Erythroblast (primary cell): Measurements from ENCODE around the gene MTCL3.

Experiments used
- DNase-seq, 2 experiments: peaks; one replicate each; lab custom pipeline; 2025; lab: John Stamatoyannopoulos, UW
- GATA1 ChIP-seq: IDR thresholded peaks from 2 replicates; pipeline ENCODE4 v1.6.1; 2011; ENCODE audit warnings: low read depth, mild to moderate bottlenecking, control low read depth, low read length, moderate library complexity
- POLR2A ChIP-seq: IDR thresholded peaks from 2 replicates; pipeline ENCODE4 v1.6.1; 2011; ENCODE audit warnings: mild to moderate bottlenecking, low read length

MTCL3 gene

DNA sequence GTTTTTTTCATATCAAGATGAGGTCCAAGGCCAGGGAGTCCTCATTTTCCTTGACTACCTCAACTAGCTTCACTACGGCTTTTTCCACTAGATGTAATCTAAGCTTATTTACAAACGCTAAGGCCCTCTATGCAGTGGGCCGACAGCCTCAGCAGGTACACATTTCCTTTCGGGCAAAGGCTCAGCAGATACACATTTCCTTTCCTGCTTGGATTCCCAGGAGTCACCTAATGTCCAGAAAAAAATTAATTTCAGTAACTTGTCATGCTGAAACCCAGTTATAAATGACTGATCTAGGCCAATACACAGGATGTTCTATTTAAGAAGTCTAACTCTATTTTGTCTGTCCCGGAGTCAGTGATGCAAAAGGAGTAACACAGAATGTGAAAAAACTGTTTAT lies 52.7 kb downstream of the MTCL3 start:
- no peak for TF ChIP-seq GATA1
- no peak for TF ChIP-seq POLR2A
- DNase-seq: no peak

DNA sequence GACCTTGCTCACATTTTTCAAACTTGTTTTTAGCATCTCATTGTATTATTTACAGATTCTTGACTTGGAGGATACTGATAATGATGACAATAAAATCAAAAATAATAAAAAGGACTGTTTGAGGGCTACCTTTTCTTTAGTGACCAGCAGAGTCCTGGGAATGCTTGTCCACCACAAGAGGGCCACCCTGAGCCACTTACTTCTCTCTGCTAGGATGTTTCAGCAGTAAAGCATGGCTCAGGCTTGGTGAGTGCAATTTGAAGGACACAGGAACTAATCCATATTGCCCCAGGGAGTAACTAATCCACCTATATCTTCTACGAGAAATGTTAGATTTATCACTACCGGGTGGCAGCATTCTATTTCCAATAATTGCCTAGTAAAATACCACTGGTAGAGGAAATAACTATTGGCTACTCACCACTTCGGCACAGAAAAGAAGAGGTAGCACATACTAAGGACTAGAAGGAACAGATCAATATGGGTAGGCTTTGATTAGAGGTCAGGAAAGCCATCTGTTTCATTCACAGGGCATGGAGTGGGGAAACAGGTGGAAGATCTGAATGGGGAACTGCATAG lies 54.2 kb downstream of the MTCL3 start:
- peak; percentile 29 to 55 for DNase-seq
- TF ChIP-seq GATA1 (no peak), POLR2A (no peak)

DNA sequence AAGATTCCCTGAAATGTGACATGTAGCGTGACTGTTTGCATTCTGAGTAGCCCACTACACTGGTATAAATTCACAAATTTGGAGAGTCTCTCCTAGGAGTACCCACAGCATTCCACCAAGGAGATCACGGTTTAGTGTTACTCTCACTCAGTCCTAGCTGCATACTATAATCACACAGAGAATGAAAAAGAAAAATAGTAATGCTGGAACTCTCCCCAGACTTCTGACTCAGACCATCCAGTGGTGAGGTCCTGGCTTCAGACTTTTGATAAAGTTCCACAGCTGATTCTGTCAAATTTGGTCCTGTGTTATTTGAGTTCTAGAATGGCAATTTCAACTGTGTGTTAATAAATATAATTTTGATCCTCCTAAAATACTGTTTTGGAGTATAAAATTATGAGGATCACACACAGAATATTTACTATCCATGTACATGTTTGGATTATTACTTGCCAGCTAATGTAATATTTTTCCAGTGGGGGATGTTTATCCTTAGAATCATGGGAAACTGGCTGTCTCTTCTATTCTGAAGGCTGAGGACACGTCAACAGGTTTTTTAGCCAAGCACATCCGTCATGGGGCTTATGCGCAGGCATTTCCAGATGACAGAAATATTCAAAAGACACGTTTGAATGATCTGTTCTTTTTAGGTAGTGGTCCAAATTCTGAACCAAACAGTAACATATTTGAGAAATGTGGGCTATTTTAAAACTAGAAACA lies 54.8 kb downstream of the MTCL3 start:
- TF ChIP-seq POLR2A (no peak), GATA1 (no peak)
- no peak for DNase-seq

DNA sequence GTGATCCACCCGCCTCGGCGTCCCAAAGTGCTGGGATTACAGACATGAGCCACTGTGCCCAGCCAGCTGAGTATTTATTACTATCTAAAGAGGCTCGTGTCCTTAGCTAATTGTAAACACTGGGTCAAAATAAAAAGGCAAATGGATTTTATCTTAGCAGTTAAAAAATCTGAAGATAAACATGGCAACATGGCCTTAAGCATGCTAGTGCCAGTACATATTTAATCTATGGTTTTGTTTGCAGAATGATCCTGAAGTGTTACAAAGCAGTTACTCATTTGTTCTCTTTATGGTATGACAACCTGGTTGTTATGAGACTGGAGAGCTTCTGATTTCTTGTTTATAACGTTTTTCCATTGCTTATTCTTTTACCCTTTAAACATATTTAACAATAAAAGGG lies 56.1 kb downstream of the MTCL3 start:
- TF ChIP-seq POLR2A: no peak
- no peak for TF ChIP-seq GATA1
- no peak for DNase-seq

DNA sequence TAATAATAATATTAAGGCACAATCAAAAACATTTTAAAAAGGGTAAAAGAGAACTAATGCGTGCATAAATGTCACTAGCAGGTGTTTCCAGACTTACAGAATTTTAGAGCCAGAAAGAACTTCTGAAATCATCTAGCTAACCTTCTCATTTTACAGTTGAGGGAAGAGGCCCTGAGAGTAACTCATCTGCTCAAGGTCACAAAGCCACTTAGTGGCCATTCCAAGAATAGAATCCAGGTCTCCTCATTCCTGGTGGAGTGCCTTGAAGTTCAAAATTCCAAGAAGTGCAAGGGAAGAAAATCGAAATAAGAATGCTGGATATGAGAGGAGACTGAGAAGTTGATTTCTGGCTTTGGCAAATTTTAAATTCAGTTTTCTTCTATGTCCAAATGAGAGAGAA lies 56.8 kb downstream of the MTCL3 start:
- TF ChIP-seq GATA1 (no peak), POLR2A (no peak)
- no peak for DNase-seq

DNA sequence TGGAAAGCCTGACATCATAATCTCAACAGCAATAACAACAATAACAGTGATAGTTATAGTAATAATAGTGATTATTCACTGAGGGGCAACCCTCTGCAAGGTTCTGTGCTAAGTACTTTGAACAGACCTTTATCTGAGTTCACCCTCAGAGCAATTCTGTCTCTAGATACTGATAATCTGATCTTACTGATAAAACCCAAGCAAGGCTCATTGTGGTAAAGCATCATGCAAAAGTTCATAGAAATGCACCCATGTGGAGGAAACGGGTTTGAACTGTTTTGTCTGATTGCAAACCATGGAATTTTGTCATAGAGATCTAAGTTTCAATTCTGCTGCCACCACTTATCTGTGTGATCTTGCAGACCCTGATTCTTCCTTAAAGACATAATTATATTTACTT lies 58.7 kb downstream of the MTCL3 start:
- TF ChIP-seq POLR2A: no peak
- no peak for TF ChIP-seq GATA1
- no peak for DNase-seq

DNA sequence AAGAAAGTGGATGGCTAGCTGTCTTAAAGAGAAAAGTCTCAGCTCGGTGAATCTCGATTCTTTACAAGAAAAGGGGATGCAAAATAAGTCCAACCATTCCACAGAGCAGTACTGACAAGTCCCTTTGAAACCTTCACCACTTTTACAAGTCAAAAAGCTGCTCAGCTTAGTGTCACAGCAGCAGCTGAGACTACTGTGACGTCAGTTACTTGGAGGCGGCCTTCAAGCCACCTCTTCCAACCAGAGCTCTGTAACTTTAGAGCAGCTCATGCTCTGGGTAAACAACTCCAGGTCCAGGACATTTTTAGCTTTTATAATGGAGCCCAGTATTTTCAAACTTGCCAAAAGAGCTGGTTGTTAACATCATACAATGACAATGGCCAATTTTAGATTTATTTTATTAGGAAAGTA lies 59.9 kb downstream of the MTCL3 start, which contains the start of gene KIAA0408:
KIAA0408 (minus strand) TSS at position 159 of the 411 bp plus-strand sequence. CDS start 5,408 bp downstream, outside the sequence.
- TF ChIP-seq GATA1: no peak
- TF ChIP-seq POLR2A: no peak
- no peak for DNase-seq

DNA sequence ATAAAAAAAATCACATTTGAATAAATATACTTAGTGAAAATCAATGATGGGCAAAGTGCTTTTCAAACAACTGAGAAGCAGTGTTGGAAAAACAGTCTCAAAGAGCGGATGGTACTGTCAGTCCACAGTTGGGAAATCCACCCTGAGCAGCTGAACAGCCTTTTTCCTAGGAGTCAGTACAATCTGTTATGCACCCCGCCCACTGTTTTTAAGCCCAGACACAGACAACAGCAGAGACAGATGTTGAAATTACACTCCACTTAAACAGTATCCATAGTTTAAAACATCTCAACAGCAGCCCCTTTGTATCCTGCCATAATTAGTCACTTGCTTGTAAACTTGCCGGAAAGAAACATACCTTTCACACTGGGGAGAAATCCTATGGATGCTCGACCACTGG lies 60.3 kb downstream of the MTCL3 start:
- DNase-seq: no peak
- TF ChIP-seq POLR2A (no peak), GATA1 (no peak)

DNA sequence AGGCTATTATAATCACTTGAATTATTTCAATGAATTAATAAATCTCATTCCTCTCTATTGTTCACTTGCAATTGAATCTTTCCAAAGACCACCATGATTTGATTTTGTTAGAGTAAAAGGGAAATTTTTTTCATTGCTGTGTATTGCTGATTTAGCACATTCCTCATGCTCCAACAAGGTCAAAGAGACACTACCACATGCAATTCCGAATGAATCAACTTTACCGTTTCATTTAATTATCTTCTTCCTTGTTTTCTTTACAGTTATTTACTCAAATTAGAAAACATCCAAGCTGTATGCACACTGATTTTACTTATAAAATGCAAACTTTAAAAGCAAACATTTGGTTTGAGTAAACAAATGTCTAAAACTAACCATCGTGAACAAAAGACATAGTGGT lies 60.9 kb downstream of the MTCL3 start:
- no peak for DNase-seq

DNA sequence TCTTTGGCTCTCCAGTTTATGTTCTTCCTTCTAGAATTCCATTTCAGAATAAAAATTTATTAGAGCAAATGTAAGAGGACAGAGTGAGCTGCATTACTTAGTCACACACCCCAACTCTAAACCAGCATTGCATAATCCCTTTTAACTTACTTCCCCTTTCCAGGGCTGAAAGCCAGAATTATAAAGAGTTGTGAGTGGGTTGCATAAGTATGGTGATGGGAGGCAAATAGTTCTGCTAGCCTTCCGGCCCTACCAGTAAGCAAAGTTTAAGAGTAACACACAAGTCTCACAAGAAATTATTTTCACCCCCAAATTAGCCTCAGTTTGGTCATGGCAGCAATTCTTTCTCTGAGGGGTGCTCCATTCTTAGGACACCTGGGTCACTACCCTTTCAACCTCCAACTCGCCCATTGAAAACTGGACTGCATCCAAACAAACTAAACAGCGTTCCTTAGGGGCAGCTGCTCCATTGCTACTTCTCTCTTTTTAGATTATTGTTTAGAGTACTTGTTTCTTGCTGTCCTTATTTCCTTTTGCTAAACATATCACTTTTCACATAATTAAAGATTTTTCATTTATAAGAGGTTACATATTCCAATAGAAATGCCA lies 61.6 kb downstream of the MTCL3 start:
- DNase-seq: no peak
- no peak for TF ChIP-seq GATA1
- no peak for TF ChIP-seq POLR2A

More for the DNA sequence above, 60.9 kb downstream of the MTCL3 start:
- TF ChIP-seq GATA1: no peak
- no peak for TF ChIP-seq POLR2A

DNA sequence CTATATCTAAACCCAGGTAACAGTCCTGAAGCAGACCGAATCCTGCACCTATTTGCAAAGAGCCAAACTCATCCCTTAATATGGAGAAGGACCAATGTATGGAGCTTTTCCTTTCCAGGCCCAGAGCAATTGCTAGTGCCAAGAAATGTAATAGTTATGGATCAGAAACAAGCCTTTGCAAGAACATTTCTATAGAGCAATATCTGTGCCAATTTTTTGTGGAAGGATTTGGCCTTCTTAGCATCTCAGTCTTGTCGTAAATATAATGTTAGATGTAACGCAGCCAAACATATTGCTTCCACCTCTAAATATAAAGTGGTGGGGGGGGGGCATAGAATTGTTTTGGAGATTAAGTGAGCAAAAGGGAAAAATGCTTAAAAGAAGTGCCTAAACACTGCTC lies 62.7 kb downstream of the MTCL3 start:
- TF ChIP-seq POLR2A: no peak
- TF ChIP-seq GATA1: no peak

DNA sequence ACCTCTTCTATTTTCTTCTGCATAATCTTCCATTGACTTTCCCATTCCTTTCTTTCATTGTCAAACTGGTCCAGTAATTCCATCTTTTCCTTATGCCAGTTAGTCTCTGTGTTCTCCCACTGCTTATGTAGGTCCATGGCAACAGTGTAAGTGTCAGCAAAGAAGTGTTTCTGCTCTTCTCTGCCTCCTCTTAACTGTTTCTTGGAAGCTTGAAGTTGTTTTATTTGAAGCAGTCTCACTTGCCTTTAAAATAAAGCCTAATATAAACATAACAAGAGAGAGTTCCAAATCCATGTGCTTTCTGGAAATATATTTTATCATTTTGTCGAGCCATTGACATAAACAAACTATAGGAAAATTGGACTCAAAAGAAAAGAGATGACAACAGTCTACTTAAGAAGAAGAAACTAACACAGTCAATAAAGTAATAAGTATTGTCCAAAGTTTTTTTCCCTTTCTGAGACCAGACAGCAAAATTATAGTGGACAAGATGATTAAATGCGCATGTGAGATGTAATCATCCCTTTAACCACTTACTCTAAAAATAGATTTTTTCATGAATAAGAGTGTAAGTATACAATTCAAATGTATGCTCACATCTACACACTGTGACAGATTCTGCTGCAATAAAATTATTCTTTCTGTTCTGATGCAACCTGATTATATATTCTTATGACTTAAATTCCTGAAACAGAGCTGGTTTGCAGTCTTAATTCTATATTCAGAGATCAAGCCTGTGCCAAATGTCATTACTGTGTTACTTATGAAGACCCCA lies 65.1 kb downstream of the MTCL3 start:
- TF ChIP-seq GATA1 (no peak), POLR2A (no peak)
- no peak for DNase-seq

More for the DNA sequence above, 62.7 kb downstream of the MTCL3 start:
- DNase-seq: no peak

DNA sequence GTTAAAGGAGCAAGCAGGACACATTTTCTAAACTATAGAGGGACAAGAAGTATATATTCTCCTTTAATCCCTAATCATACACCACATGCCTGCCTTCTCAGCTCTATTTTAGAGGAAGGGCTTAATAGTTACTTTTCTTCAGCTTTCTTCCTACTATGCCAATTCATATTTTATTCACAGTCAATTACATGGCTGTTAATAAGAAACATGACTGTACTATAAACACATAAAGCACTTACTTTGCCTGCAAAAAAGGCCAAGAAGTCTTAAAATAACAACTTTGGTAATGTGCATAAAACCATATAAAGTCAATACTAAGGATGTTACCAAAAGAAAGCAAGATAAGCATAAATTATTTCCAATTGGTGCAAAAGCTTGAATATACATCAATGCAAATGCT lies 66.3 kb downstream of the MTCL3 start:
- TF ChIP-seq GATA1 (no peak), POLR2A (no peak)
- DNase-seq: no peak

DNA sequence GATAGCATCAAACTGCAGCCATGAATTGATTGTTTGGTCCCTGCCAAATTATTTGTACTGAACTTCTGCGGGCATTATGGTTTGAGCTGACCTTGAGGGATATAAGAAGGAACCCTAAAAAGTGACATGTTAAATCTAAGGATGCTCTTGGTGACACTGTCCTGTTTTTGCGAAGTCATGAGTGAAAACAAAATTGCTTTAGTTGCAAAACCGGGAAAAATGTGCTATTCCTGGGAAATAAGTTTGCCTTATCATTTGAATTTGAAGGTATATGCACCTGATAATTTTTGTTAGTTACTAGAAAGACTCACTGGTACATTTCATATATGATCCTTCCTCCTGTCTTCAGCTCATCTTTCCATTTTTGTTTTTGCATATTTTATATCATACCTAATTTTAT lies 67.7 kb downstream of the MTCL3 start:
- TF ChIP-seq POLR2A (no peak), GATA1 (no peak)

More for the DNA sequence above, 67.7 kb downstream of the MTCL3 start:
- no peak for DNase-seq
